NCI-H446 treated with DMSO at 0.1 percent for 48 hours (cell line): ENCODE data around the gene ZNF141.
"Not testable (repeated sequence)": the region's sequence is repeated elsewhere in the genome, so short reads cannot be mapped to it uniquely, and the experiment has no call there.

Experiments used
- DNase-seq: peaks from one replicate; lab custom pipeline; 2025; lab: John Stamatoyannopoulos, UW

The ZNF141 gene

GRCh38 chr4:385934-386707 is 48.5 kb downstream of the ZNF141 start:
- no peak for DNase-seq

GRCh38 chr4:386708-387105 is 49.1 kb downstream of the ZNF141 start:
- no peak for DNase-seq

- no peak for DNase-seq
Observed at GRCh38 chr4:404006-404405, 66.4 kb downstream of the ZNF141 start.

DNA sequence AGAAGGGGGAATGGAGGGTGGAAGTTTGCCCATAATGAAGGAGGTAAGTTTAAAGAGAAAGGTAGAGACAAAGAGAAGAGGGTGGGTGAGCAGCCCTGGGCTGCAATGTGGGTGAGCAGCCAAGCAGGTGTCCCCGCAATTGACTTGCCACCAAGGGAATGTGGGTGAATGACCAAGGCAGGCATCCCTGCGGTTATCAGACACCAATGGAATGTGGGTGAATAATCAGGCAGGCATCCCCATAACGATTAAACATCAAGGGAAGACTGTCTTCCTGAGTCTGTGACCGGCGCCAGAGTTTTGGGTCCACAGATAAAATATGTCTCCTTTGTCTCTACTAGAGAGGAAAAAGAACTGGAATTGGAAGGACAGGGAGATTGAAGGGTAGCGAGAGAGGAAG is 70.7 kb downstream of the ZNF141 start:
- DNase-seq, result not testable (repeated sequence)

GRCh38 chr4:422587-422986 is 85.0 kb downstream of the ZNF141 start:
- no peak for DNase-seq
